GM18511 (cell line): ENCODE measurements around the gene PDZRN3.
A peak's percentile ranks its signal among the peaks of the same experiment; 100 is the strongest.

Experiments
- ATAC-seq: cut with Tn5 transposase; IDR thresholded peaks from one replicate; pipeline ENCODE4 v1.9.1; 2021; ENCODE audit warnings: mild to moderate bottlenecking, moderate library complexity; ENCODE audit not compliant: unreplicated experiment

Gene PDZRN3

GRCh38 chr3:73498764-73499622, 125.7 kb downstream of the PDZRN3 start:
- ATAC-seq: peak; percentile 35

DNA sequence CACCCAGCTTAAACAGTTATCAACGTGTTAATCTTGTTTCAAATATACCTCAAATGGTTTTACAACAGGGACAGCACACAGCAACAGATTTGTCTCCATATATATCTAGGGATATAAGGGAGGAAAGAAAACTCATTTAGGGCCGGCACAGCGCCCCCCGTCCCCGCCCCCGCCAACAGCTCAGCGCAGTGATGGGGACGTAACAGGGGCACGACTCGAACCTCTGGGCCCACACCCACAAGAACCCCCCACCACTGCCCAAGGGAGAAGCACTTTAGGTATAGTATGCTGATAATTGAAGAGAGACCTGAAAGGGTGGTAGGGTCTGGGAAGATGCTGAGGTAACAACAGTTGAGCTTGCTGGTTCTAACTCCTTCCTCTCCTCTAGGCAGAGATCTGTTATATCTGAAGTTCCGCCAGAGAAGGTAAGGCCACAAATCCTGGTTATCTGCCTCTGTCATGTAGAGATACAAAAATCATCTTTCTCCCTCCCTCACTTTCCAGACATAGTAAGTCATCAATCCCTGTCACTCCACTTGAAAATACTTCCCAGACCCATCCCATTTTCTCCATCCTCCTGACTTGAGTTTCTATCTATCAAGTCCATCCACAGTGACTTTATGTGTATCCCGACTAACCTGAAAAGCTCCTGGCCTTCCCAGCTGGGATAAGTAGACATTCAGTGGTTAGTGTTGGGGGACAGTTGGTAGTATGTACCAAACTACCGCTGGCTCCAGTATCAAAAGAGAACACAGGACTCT, 126.9 kb downstream of the PDZRN3 start:
- ATAC-seq: no peak

- ATAC-seq: no peak
These were observed 131.0 kb downstream of the PDZRN3 start for GRCh38 chr3:73493543-73494308.

DNA sequence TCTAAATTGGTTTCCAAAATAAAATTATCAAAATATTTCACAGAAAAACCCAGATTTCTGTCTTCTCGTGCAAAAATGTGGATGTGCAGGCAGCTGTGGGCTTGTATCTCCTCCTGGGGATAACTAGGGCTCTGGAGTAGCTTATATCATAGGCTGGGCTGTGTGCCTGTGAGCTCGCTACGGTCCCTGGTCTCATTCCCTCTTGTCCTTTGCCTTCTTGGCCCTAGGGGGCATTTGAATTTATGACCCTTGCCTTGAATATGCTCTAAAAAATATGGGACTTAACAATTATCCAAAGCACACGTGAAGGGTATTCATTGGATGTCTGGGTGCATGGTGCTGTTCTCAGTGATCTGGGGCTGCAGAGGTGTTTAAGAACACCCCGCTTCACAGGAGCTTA, 132.6 kb downstream of the PDZRN3 start:
- ATAC-seq: no peak

DNA sequence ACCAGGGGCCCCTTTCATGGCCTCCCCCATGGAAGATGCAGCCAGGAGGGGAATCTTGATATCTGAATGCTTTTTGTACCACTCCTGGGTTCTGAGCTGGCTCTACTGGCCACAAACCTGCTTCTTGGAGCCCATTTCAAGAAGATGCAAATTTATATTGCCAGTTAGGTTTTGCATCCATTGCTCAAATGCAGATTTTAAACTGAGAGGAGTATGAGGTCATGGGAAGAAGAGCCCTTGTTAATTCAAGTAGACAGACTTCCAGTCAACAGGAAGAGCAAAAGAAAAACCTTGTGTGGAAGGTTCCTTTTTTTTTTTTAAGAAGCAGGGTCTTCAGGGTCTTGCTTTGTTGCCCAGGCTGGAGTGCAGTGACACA, 133.5 kb downstream of the PDZRN3 start:
- ATAC-seq: no peak

GRCh38 chr3:73490453-73491286, 134.1 kb downstream of the PDZRN3 start:
- no peak for ATAC-seq

DNA sequence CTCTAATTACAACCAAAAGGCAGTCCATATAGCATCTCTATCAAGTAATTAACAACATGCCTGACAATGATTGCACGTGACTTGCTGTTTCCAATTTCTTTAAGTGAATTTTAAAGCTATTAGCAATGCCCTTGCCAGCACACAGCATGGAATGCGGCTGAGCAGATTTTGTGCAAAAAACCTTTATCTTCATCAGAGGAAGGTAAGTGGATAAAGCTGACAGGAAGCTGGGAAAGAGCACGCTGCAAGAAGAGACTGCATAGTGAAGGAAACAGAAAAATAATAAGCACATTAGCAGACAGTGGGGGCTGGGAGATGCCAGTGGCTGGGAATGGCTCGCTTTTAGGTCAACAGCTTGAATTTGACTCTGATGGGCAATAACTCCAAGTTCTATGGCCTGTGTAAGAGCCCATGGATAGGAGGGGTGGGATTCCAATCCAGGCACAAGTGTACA, 138.8 kb downstream of the PDZRN3 start:
- ATAC-seq: no peak

GRCh38 chr3:73484656-73485248, 140.0 kb downstream of the PDZRN3 start:
- peak; percentile 86 for ATAC-seq

GRCh38 chr3:73481888-73482287, 142.9 kb downstream of the PDZRN3 start:
- no peak for ATAC-seq

- ATAC-seq: no peak
These were observed 144.5 kb downstream of the PDZRN3 start for GRCh38 chr3:73480187-73480672.

GRCh38 chr3:73479325-73479724, 145.4 kb downstream of the PDZRN3 start:
- ATAC-seq: no peak

DNA sequence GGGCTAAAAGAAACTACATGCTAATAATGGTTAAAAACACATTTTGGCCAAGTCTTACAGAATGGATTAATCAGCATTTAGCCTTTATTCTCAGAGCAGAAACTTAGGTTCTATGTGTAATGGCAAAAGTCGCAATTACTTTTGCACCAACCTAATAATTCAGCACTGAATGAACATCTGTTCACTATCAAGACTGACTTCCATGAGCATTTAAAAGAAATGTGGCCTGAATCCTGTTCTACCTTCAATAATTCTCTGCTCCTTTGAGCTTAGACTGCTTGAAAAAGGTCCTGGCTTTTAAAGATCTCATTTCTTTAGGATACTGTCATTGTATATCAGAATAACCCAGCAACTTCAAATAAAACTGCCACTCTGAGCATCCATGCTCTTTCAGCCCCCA, 145.9 kb downstream of the PDZRN3 start:
- ATAC-seq: no peak

DNA sequence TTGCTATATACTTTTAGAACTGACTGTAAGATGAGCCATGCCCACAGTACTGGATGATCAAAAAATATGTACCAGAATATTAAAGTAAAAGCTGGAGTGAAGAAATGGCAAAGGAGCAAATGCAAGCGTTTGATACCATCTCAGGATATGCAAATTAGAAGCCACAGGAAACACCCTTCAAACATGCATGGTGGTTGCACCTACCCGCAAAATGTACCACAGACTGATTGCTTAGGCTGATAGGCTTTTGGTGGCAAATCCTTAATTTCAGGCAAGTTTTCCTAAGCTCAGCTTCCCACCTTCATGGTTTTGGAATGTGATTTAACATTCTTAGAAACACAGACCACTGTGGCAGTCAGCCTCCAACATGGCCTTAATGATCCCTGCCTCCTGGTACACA, 149.0 kb downstream of the PDZRN3 start:
- ATAC-seq: no peak

- ATAC-seq: no peak
These were observed 149.6 kb downstream of the PDZRN3 start for GRCh38 chr3:73475175-73475574.

GRCh38 chr3:73474619-73475018, 150.1 kb downstream of the PDZRN3 start:
- no peak for ATAC-seq

GRCh38 chr3:73473898-73474416, 150.8 kb downstream of the PDZRN3 start:
- no peak for ATAC-seq

- no peak for ATAC-seq
These were observed 151.4 kb downstream of the PDZRN3 start for GRCh38 chr3:73473181-73473897.

DNA sequence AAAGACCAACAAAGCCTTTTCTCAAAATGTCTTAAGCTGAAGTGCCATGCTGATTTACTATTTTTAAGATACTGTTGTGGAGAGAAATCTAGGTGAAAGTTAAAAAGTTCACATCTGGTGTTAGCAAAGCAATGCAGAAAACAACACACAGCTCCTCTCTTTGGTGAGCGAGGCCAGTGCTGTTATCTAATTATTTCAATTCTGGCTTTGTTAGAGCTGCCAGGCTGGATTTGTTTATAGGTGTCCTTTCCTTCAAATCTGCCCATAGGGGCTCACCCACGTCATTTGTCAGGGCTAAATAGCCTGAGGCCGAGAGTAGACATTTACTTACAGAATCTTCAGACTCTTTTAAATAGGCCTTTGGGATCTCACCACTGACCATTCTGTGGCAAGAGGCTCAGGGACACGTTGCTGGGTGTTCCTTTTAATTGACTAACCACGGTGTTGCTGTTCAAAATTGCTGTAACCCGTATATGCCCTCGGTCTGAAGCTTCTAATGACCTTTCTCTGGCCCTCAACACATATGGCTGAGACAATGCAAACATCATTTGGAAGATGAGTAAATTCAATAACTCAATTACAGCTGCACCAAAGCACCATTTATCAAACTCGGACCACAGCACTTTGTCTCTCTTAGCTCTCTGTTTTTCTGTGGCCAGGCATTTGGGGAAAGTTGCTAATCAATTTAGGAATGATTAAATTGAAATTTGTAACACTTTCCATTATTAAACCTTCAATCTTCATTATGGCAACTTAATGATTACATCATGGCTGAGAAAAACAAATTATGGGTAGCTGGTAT, 152.6 kb downstream of the PDZRN3 start:
- ATAC-seq: no peak
